GM12878 (cell line): ENCODE data around the gene FBRSL1. TPM values are rescaled to one million over a fixed set of nuclear protein-coding genes. Genes with fewer than 3 reads are reported as not detected.

Source experiments
- BACH1 ChIP-seq: fragments of 450-650 bp; IDR thresholded peaks from 2 replicates; pipeline ENCODE4 v1.6.1; 2017; ENCODE audit warnings: mild to moderate bottlenecking, borderline replicate concordance
- BHLHE40 ChIP-seq, 2 experiments: fragments of 450-650 bp in 1 of 2; IDR thresholded peaks; 2 replicates each; pipeline ENCODE4 v1.6.1; 2011 to 2017; ENCODE audit warnings: low read depth in 2 of 2, borderline replicate concordance in 1 of 2, improper control_type of control experiment in 1 of 2, low read length in 1 of 2, mild to moderate bottlenecking in 1 of 2
- CBFB ChIP-seq: IDR thresholded peaks from 2 replicates; pipeline ENCODE4 v1.6.1; 2016; ENCODE audit warnings: antibody characterized with exemption, low read depth
- FOXK2 ChIP-seq: fragments of 450-650 bp; IDR thresholded peaks from 2 replicates; pipeline ENCODE4 v1.6.1; 2017; ENCODE audit warnings: mild to moderate bottlenecking, moderate library complexity
- NR2C1 ChIP-seq: fragments of 450-650 bp; IDR thresholded peaks from 2 replicates; pipeline ENCODE4 v1.6.1; 2017; ENCODE audit warnings: antibody characterized with exemption, mild to moderate bottlenecking, moderate library complexity
- RUNX3 ChIP-seq: IDR thresholded peaks from 2 replicates; pipeline ENCODE4 v1.6.1; 2012; ENCODE audit warnings: low read length, inconsistent platforms
- polyA plus RNA-seq, 11 experiments: library from polyadenylated mRNA; depleted of rRNA in 4 of 11; unstranded in 6 of 11; stranded (reverse) in 5 of 11; fragments of >200 nt; fragmentation: Nextera tagmentation in 4 of 11; fragmentation: Illumina TruSeq in 1 of 11; extraction: Ambion mirVana in 4 of 11; extraction: Trizol in 1 of 11; gene quantifications; 1 replicate in 1 of 11; 2 replicates in 10 of 11; pipeline versions ENCODE4 v1.2.1 to v1.2.3, GENCODE V29; 2011 to 2016; ENCODE audit warnings: inconsistent platforms in 2 of 11, missing spikeins in 2 of 11, low read depth in 1 of 11
- total RNA-seq, 4 experiments: library from RNA; depleted of rRNA in 3 of 4; stranded (reverse); fragments of >200 nt in 3 of 4; fragmentation: Illumina TruSeq in 1 of 4; extraction: Trizol in 1 of 4; gene quantifications; 2 replicates each; pipeline versions ENCODE4 v1.2.1 to v1.2.3, GENCODE V29; 2013 to 2021
- TF ChIP-seq, protein P1 (sequence below): fragments of 450-650 bp; IDR thresholded peaks from 2 replicates; pipeline ENCODE4 v1.6.1; 2017; ENCODE audit warnings: mild to moderate bottlenecking
- TF ChIP-seq, protein P2 (sequence below): fragments of 450-650 bp; IDR thresholded peaks from 2 replicates; pipeline ENCODE4 v1.6.1; 2018; ENCODE audit warnings: borderline replicate concordance, mild to moderate bottlenecking; ENCODE audit not compliant: partially characterized antibody
- TF ChIP-seq, protein P3 (sequence below): fragments of 450-650 bp; IDR thresholded peaks from 2 replicates; pipeline ENCODE4 v1.6.1; 2017; ENCODE audit warnings: low read depth, mild to moderate bottlenecking, moderate library complexity

Gene FBRSL1
- total and polyA plus RNA-seq, 10 of the 15 experiments (the other 5 are each of a cell fraction or from before 2014, with no cell fraction given): 0.19 to 55.1 (median 4.1) TPM

DNA sequence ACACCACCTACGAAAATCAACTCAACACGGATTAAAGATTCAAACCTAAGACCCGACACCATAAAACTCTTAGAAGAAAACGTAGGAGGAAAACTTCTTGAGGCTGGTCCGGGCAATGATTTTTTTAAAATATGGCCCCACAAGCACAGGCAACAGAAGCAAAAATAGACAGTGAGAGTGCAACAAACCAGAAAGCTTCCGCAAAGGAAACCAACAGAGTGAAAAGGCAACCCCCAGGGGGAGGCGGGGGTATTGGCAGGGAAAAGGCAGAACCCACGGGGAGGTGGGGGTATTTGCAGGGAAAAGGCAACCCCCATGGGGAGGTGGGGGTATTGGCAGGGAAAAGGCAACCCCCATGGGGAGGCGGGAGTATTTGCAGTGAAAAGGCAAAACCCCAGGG is 20.5 kb upstream of the FBRSL1 start (continued):
- TF ChIP-seq BHLHE40 (IDR thresholded peaks at IDR 0.05; ENCODE audit: borderline replicate concordance in 1 of 2, low read depth in 2 of 2, low read length in 1 of 2) (no peak), BACH1 (no peak), NR2C1 (no peak), RUNX3 (peak; percentile 79), FOXK2 (no peak), CBFB (0 out of 2 replicates have a peak, but pooled peaks have one; percentile 26)
- TF ChIP-seq, protein P1, sequence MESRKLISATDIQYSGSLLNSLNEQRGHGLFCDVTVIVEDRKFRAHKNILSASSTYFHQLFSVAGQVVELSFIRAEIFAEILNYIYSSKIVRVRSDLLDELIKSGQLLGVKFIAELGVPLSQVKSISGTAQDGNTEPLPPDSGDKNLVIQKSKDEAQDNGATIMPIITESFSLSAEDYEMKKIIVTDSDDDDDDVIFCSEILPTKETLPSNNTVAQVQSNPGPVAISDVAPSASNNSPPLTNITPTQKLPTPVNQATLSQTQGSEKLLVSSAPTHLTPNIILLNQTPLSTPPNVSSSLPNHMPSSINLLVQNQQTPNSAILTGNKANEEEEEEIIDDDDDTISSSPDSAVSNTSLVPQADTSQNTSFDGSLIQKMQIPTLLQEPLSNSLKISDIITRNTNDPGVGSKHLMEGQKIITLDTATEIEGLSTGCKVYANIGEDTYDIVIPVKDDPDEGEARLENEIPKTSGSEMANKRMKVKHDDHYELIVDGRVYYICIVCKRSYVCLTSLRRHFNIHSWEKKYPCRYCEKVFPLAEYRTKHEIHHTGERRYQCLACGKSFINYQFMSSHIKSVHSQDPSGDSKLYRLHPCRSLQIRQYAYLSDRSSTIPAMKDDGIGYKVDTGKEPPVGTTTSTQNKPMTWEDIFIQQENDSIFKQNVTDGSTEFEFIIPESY: no peak
- TF ChIP-seq, protein P2, sequence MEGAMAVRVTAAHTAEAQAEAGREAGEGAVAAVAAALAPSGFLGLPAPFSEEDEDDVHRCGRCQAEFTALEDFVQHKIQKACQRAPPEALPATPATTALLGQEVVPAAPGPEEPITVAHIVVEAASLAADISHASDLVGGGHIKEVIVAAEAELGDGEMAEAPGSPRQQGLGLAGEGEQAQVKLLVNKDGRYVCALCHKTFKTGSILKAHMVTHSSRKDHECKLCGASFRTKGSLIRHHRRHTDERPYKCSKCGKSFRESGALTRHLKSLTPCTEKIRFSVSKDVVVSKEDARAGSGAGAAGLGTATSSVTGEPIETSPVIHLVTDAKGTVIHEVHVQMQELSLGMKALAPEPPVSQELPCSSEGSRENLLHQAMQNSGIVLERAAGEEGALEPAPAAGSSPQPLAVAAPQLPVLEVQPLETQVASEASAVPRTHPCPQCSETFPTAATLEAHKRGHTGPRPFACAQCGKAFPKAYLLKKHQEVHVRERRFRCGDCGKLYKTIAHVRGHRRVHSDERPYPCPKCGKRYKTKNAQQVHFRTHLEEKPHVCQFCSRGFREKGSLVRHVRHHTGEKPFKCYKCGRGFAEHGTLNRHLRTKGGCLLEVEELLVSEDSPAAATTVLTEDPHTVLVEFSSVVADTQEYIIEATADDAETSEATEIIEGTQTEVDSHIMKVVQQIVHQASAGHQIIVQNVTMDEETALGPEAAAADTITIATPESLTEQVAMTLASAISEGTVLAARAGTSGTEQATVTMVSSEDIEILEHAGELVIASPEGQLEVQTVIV: no peak
- TF ChIP-seq, protein P3, sequence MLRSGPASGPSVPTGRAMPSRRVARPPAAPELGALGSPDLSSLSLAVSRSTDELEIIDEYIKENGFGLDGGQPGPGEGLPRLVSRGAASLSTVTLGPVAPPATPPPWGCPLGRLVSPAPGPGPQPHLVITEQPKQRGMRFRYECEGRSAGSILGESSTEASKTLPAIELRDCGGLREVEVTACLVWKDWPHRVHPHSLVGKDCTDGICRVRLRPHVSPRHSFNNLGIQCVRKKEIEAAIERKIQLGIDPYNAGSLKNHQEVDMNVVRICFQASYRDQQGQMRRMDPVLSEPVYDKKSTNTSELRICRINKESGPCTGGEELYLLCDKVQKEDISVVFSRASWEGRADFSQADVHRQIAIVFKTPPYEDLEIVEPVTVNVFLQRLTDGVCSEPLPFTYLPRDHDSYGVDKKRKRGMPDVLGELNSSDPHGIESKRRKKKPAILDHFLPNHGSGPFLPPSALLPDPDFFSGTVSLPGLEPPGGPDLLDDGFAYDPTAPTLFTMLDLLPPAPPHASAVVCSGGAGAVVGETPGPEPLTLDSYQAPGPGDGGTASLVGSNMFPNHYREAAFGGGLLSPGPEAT: no peak
- TF ChIP-seq, all 136 proteins: peak for 9
